DMS153 treated with DMSO at 0.1 percent for 48 hours (cell line): Measurements from ENCODE around the gene ABHD6.
"Not testable (repeated sequence)": the region's sequence is repeated elsewhere in the genome, so short reads cannot be mapped to it uniquely, and the experiment has no call there.

Source experiments
- DNase-seq: peaks from one replicate; lab custom pipeline; 2025; ENCODE audit not compliant: unreplicated experiment; lab: John Stamatoyannopoulos, UW

Gene ABHD6

DNA sequence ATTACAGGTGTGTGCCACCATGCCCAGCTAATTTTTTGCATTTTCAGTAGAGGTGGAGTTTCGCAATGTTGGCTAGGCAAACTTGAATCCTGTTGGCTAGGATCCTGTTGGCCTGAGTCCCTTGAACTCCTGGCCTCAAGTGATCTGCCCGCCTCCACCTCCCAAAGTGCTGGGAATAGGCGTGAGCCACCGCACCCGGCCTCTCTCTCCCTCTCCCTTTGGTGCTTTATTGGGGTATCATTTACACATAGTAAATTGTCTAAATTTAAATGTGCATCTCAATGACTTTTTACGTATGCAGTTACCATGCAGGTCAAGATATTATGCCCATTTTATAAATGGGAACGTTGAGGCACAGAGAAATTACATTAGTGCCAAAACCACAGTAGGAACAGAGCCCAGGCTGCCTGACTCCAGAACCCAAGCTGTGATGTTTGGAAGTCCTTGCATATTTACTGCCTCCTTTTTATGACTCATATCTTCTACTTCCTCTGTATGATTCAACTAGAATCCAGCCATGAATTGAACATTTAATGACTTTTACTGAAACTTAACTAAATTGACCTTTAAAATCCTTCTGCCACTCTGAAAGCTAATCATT is 34.4 kb downstream of the ABHD6 start:
- no peak for DNase-seq

DNA sequence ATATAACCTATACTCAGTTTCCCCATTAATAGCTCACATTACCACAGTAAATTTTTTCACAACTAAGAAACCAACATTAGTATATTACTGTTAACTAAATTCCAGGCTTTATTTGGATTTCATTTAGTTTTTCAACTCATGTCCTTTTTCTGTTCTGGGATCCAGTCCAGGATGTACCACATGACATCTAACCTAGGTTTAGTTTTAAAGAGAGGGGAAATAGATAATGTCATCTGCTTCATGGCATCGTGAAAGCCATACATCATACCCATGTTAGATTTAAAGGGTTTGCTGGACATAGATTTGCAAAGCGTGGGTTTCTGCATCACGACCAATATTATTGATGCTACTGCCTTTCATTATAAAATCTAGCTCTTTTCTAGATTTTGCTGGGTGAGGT is 35.3 kb downstream of the ABHD6 start:
- no peak for DNase-seq

DNA sequence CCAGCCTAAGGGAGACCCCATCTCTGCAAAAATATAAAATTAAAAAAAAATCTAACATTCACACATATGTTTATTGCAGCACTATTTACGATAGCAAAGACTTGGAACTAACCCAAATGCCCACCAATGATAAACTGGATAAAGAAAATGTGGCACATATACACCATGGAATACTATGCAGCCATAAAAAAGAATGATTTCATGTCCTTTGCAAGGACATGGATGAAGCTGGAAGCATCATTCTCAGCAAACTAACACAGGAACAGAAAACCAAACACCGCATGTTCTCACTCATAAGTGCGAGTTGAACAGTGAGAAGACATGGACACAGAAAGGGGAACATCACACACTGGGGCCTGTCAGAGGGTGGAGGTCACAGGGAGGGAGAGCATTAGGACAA is 35.8 kb downstream of the ABHD6 start:
- DNase-seq, result not testable (repeated sequence)

DNA sequence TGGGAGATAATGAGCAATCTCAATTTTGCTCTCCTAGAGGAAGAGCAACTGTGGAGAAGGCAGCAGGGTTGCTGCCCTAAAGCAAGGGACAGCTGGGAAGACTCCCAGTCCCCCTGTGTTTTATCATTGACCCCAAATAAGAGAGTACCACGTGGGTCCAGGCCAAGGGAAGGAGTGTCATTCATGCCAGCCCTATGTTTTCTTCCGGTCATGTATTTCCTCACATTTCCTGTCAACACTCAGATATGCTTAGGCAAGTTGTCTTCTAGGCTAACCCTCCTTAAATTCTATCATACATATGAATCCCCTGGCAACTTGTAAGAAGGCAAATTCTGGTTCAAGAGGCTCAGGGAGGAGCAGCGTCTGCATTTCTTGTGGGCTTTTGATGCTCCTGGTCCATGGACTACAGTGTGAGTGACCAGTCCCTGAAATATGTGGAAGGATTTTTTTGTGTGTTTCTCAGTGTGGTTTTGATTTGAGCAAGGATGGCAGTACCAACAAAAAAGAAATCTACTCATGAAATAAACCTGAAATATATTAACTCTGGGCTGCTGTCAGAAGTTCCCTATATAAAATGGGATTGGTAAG is 36.5 kb downstream of the ABHD6 start:
- DNase-seq, result no peak

DNA sequence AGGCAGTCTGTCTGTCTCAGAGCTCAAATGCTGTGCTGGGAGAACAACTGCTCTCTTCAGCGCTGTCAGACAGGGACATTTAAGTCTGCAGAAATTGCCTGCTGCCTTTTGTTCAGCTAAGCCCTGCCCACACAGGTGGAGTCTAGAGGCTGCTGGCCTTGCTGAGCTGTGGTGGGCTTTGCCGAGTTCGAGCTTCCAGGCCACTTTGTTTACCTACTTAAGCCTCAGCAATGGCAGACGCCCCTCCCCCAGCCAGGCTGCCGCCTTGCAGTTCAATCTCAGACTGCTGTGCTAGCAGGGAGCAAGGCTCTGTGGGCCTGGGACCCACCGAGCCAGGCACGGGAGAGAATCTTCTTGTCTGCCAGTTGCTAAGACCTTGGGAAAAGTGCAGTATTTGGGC is 43.5 kb downstream of the ABHD6 start:
- no peak for DNase-seq

DNA sequence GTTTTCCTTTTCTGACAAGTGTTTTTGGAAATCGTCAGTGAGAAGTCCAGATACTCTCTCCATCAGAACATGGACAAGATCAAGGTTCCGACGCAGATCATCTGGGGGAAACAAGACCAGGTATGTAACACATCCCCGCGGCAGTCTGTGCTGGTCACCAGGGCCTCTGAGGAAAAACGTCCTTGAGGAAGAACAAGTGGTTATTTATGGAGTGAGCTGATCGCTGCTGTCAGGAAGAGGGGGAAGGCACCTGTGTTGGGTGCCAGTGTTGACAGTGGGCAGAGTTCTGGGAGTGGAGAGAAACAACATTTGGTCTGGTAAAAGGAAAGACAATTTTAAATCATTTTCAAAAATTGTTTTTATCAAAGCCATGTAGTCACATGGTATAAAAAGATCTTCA is 47.7 kb downstream of the ABHD6 start:
- no peak for DNase-seq

DNA sequence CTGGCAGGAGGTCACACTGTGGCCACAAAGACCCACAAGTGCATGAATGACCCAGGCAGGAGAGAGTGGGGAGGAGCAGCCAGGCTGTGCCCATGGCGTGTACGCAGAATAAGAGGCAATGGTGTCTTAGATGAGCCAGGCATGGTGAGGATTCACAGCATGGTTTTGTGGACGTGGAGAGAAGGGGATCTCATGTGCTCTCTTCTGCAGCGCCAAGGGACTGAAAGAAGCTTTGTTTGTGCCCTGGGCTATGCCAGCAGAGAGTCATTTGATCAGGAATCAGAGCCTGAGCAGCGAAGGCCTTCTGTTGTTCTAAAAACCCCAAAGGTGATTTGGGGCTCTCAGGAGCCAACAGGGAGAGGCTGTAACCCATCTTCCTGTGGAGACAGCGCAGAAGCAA is 49.8 kb downstream of the ABHD6 start:
- DNase-seq, result no peak

DNA sequence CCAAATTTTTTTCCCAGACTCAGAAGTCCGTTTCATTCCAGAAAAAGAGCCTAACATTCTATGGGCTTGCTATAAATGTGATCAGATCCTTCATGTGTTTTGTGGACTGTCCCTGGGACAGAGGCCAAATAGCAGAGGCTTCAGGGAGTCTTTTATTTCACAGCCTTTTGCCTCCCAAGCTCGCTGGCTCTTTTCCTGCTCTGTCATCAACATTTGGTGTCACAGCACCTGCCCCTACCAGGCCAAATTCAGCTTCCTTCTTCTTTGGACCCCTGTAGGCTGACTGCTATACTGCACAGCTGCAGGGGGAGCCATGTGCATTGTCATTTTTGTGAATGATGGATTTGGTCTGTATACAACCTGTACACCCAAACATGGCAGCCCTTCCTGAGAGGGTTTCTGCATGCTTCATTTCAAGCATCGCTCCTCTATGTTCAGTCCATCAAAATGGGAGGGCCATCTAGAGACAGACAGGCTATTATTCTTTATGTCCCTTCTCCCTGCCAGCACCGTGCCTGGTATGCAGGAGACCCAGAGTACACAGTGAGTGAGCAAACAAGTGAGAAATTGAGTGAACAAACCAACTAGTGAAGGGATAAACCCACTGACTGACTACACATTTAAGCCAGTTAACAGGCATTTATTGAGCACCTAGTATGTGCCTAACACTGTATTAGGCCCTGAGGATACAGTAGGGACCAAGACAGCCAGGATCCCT is 50.6 kb downstream of the ABHD6 start:
- no peak for DNase-seq

DNA sequence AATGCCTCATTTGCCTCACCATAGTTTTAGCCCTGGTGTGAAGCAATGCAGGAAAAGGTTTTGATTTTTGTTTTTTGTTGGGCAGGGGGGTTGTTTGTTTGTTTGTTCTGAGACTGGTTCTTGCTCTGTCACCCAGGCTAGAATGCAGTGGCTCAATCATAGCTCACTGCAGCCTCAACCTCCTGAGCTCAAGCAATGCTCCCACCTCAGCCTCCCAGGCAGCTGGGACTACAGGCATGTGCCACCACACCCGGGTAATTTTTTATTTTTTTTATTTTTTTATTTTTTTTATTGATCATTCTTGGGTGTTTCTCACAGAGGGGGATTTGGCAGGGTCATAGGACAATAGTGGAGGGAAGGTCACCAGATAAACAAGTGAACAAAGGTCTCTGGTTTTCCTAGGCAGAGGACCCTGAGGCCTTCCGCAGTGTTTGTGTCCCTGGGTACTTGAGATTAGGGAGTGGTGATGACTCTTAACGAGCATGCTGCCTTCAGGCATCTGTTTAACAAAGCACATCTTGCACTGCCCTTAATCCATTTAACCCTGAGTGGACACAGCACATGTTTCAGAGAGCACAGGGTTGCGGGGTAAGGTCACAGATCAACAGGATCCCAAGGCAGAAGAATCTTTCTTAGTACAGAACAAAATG is 51.5 kb downstream of the ABHD6 start:
- DNase-seq, result not testable (repeated sequence)

DNA sequence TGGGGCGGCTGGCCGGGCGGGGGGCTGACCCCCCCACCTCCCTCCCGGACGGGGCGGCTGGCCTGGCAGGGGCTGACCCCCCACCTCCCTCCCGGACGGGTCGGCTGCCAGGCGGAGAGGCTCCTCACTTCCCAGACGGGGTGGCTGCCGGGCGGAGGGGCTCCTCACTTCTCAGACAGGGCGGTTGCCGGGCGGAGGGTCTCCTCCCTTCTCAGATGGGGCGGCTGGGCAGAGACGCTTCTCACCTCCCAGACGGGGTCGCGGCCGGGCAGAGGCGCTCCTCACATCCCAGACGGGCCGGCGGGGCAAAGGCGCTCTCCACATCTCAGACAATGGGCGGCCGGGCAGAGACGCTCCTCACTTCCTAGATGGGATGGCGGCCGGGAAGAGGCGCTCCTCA is 52.9 kb downstream of the ABHD6 start:
- DNase-seq, result not testable (repeated sequence)

DNA sequence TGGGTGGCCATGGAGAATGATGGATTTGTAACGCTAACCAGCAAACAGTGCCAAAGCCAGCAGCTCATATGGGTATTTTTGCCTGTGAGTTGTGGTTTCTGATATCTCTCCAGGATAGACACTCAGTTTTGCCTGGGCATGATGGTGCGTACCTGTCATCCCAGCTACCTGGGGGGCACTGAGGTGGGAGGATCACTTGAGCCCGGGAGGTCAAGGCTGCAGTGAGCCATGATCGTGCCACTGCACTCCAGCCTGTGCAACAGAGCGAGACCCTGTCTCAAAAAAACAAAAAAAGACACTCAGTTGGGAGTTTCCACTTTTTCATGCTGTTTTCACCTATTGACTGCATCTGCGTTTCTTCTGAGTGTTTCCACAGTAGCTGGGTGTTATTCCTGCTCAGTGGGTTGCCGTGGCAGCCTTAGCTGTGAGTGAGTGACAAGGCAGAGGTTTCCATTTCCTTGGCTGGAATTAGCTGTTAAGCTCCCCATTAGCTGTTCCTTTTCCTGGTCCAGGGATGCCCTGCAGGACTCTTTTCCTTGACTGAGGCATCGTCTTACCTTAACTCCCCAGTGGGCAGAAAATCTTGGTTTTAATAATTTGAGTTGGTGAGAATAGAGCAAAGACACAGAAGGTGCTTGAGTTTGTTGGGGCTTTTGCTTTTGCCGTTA is 54.2 kb downstream of the ABHD6 start:
- DNase-seq, result no peak

DNA sequence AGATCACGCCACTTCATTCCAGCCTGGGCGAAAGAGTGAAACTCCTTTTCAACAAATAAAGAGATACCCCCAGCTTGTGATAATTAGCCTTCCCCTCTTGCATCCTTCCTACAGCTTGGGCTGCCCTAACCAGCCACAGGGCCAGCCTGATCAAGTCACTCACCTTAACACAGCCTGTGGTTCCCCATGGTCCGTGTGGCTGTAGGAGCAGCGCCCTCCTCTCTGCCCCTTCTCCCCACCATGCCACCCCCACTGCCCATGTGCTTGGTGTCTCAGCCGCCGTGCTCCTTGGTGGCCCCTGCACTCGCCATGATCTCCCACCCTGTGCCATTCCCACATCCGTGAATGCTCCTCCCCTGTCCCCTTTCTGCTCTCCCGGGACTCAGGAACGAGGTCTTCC is 55.3 kb downstream of the ABHD6 start:
- DNase-seq, result no peak

DNA sequence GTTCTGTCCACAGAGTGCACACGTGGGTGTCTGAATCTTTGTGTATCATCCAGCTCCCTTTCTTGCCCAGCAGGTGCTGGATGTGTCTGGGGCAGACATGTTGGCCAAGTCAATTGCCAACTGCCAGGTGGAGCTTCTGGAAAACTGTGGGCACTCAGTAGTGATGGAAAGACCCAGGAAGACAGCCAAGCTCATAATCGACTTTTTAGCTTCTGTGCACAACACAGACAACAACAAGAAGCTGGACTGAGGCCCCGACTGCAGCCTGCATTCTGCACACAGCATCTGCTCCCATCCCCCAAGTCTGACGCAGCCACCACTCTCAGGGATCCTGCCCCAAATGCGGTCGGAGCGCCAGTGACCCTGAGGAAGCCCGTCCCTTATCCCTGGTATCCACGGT is 55.9 kb downstream of the ABHD6 start:
- no peak for DNase-seq

DNA sequence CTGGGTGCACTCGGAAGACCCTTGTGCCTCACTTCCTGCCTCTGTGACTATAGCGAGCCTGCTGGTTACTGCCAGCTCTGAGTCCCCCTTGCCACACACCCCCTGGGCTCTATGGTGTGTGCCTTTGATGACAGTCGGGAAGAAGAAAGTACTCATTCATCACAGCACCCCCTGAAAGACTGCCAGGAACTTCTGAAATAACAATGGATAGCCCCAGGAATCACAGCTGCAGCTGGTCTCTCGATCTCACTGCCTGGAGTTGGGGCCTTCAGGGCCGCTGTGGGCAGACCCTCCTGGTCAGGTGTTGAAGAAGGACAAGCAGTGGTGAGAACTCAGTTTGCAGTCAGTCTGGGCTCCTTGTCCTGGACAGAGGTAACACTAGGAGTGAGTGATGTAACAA is 58.7 kb downstream of the ABHD6 start:
- DNase-seq, result no peak

DNA sequence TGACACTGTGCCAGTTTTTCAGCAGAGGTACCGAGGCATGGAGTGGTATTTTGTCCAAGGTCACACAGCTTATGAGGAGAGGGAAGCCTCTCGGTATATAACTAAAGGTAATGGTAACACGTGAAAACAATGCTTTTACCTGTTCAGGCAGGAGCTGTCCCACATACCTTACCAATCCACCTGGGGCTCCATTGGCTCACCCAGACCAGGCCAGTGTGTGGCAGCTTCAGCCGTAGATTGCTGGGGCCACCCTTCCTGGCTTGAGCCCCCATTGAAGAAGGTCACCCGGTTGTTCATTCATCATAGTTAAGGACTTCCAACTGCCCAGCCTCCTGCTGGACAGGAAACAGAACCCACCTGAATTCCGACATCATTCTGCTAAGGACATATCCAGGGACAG is 59.3 kb downstream of the ABHD6 start:
- DNase-seq, result no peak

DNA sequence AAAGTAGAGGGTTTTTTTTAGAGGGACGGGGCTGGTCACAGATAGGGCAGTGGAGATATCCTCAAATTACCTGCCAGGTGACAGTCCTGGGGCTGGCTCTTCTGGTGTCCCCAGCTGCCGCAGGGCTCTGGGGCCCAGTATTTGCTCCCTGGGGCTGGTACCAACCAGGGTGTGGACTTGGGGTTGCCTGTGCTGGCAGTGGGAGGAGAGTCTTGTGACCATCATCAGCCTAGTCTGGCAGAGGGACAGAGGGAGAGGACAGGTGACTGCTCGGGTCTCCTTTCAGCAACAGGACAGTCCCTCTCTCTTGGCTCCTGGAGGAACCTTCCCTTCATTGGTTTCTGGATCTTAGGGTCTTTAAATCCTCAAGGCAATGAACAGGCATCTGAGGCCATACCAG is 60.6 kb downstream of the ABHD6 start:
- DNase-seq, result no peak

DNA sequence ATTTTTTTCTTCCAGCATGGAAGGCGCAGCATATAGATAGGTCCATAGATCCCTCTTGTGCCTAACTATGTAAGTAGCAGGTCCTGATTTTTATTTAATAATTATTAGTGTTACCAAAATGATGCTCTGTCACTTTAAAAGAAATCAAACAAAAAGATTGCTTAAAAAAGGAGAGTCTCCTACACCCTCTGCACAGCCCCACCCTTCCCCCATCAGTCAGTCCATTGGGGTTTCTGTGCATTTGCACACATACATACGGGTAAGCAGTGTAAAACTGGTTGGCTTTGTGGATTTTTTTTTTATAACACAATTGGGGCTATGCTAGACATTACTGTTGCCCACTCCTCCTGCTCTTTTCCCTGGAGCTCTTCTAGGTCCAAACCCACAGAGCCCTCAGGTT is 61.5 kb downstream of the ABHD6 start:
- no peak for DNase-seq

DNA sequence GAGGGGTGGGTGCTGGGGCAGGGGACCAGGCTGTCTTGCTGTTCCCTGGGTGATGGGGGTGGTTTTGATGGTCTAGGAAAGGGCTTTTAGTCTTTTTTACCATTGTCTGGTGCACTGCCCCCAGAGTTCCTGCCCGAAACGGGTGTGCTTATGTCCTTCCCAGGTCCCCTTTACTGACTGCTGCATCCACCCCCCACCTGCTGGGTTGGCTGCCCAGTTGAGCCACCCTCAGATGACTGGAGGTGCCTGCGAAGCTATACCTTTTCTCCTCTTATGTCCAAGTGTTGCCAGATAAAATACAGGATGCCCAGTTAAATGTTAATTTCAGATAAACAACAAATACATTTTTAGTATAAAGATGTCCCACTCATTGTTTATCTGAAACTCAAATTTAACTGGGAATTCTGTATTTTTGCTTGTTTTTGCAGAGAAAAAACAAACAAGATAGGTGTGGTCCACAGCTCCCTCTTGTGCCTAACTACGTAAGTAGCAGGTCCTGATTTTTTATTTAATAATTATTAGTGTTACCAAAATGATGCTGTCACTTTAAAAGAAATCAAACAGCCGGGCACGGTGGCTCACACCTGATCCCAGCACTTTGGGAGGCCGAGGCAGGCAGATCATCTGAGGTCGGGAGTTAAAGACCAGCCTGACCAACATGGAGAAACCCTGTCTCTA is 62.4 kb downstream of the ABHD6 start:
- no peak for DNase-seq

DNA sequence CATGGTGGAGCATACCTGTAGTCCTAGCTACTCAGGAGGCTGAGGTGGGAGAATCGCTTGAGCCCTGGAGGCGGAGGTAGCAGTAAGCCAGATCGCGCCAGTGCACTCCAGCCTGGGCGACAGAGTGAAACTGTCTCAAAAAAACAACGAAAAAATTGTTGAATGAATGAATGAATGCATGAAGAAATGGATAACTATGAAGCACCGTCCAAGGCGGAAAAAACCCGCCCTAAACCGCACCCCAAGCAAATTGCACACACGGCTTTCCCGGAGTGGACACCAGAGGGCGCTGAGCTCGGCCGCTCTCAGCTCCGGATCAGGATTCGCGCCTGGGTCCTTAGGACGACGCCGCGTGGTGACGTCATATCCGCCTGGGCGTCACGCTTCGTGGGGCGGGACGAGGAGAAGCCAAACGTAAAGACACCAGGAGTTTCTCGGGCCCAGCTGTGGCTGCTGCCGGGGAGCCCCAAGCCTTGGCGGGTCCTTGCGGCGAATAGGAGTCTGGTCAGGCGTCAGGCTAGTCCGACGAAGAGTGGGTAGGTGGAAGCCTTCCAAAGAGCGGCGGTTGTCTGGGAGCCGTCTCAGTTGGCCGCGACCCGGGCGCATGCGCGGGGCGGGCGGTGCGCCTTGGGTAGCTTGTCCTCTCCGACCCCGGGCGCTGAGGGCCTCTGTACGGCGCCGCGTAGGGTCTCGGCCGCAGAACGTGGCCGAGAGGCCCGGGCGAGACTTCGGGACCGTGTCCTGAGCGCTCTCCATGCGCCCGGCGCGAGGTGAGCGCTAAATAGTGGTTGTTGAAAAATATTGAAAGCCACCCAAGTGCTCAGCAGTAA is 68.5 kb downstream of the ABHD6 start, which contains the start of the genes HTD2 and RPP14:
HTD2 (plus strand) TSS at position 639 of the 830 bp plus-strand sequence. CDS start 11,094 bp downstream, outside the sequence.
RPP14 (plus strand) TSS at position 364 of the 830 bp plus-strand sequence. CDS start 4,085 bp downstream, outside the sequence.
- DNase-seq, result peak; percentile 44
